AG10803 (cell line): ENCODE data around the gene GNAO1.

ENCODE experiments used
- DNase-seq: peaks from one replicate; pipeline ENCODE4 v3.0.0; 2010; ENCODE audit warnings: low read depth
- H3K4me3 ChIP-seq: 2 replicates; pipeline ENCODE4 v1.5.1; 2011; ENCODE audit warnings: mild to moderate bottlenecking, low read length, control low read depth
- CTCF ChIP-seq: conservative IDR thresholded peaks from 2 replicates; pipeline ENCODE4 v1.5.1; 2011; ENCODE audit warnings: mild to moderate bottlenecking, low read length, control low read depth, inconsistent platforms

The GNAO1 gene

GRCh38 chr16:56295739-56296527 is 104.6 kb downstream of the GNAO1 start:
- no peak for DNase-seq
- H3K4me3 ChIP-seq: no peak overlapping the region
- TF ChIP-seq CTCF: no peak

GRCh38 chr16:56297684-56298083 is 106.4 kb downstream of the GNAO1 start:
- no peak for TF ChIP-seq CTCF
- DNase-seq: no peak
- H3K4me3 ChIP-seq: no peak overlapping the region

- no peak for TF ChIP-seq CTCF
- no peak for DNase-seq
- H3K4me3 ChIP-seq: no peak overlapping the region
Observed at GRCh38 chr16:56298116-56298515, 106.8 kb downstream of the GNAO1 start.

GRCh38 chr16:56298948-56299596 is 107.8 kb downstream of the GNAO1 start:
- H3K4me3 ChIP-seq: no peak overlapping the region
- no peak for DNase-seq

GRCh38 chr16:56300242-56300623 is 108.9 kb downstream of the GNAO1 start:
- DNase-seq: peak; percentile 13
- no peak for TF ChIP-seq CTCF
- H3K4me3 ChIP-seq: no peak overlapping the region

More at GRCh38 chr16:56298948-56299596, 107.8 kb downstream of the GNAO1 start:
- TF ChIP-seq CTCF: no peak

GRCh38 chr16:56300891-56301850 is 109.9 kb downstream of the GNAO1 start:
- DNase-seq: peak; percentile 55
- TF ChIP-seq CTCF: no peak
- H3K4me3 ChIP-seq: no peak overlapping the region
